MM.1S (cell line): ENCODE results near the gene FDPS.

Experiments used
- EZH2phosphoT487 ChIP-seq: fragments of 300-600 bp; sonication (generic); IDR thresholded peaks from 2 replicates; pipeline ENCODE4 v1.6.1; 2018; ENCODE audit warnings: antibody characterized with exemption, low read length
- TF ChIP-seq, protein P1 (sequence below): fragments of 300-600 bp; sonication (generic); IDR thresholded peaks from 2 replicates; pipeline ENCODE4 v1.5.1; 2016; ENCODE audit warnings: antibody characterized with exemption, low read length, mixed read lengths

DNA sequence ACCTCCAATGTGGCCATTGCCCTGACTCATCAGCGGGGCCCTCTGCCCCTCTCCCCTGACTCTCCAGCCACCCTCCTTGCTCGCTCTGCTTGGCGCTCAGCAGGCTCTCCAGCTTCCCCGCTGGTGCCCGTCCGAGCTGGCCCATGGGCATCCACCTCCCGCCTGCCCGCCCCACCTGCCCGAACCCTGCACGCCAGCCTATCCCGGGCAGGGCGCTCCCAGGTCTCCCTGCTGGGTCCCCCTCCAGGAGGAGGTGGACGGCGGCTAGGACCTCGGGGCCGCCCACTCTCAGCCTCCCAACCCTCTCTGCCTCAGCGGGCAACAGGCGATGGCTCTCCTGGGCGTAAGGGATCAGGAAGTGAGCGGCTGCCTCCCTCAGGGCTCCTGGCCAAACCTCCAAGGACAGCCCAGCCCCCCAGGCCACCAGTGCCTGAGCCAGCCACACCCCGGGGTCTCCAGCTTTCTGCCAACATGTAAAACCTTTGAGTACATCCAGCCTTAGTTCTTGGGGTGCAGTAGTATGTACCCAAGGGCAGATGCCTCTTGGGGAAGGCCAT is 20.6 kb upstream of the FDPS start:
- TF ChIP-seq EZH2phosphoT487 = no peak
- TF ChIP-seq, protein P1, sequence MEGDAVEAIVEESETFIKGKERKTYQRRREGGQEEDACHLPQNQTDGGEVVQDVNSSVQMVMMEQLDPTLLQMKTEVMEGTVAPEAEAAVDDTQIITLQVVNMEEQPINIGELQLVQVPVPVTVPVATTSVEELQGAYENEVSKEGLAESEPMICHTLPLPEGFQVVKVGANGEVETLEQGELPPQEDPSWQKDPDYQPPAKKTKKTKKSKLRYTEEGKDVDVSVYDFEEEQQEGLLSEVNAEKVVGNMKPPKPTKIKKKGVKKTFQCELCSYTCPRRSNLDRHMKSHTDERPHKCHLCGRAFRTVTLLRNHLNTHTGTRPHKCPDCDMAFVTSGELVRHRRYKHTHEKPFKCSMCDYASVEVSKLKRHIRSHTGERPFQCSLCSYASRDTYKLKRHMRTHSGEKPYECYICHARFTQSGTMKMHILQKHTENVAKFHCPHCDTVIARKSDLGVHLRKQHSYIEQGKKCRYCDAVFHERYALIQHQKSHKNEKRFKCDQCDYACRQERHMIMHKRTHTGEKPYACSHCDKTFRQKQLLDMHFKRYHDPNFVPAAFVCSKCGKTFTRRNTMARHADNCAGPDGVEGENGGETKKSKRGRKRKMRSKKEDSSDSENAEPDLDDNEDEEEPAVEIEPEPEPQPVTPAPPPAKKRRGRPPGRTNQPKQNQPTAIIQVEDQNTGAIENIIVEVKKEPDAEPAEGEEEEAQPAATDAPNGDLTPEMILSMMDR = no peak
